DMS53 (cell line): ENCODE data around the gene NIM1K.
"Not testable (repeated sequence)": the region's sequence is repeated elsewhere in the genome, so short reads cannot be mapped to it uniquely, and the experiment has no call there.

Experiments
- DNase-seq: peaks from one replicate; lab custom pipeline; 2025; lab: John Stamatoyannopoulos, UW

Gene NIM1K

GRCh38 chr5:43190755-43191603 lies 1.0 kb upstream of the NIM1K start:
- peak; percentile 8 for DNase-seq

GRCh38 chr5:43192558-43193180 lies 644 bp downstream of the NIM1K start:
- peak; percentile 57 for DNase-seq

GRCh38 chr5:43193181-43193893 lies 1.3 kb downstream of the NIM1K start:
- DNase-seq = peak; percentile 91

GRCh38 chr5:43193894-43194265 lies 1.9 kb downstream of the NIM1K start:
- no peak for DNase-seq

- DNase-seq = no peak
These were observed 3.7 kb downstream of the NIM1K start for GRCh38 chr5:43195670-43196265.

- no peak for DNase-seq
These were observed 5.5 kb downstream of the NIM1K start for GRCh38 chr5:43197535-43197934.

GRCh38 chr5:43201442-43201841 lies 9.4 kb downstream of the NIM1K start:
- not testable (repeated sequence) for DNase-seq

GRCh38 chr5:43202380-43202779 lies 10.4 kb downstream of the NIM1K start:
- no peak for DNase-seq

- no peak for DNase-seq
These were observed 11.3 kb downstream of the NIM1K start for GRCh38 chr5:43203373-43203772.

GRCh38 chr5:43204958-43205357 lies 12.9 kb downstream of the NIM1K start:
- DNase-seq = no peak

- DNase-seq = no peak
These were observed 15.6 kb downstream of the NIM1K start for GRCh38 chr5:43207601-43208000.

GRCh38 chr5:43208658-43209057 lies 16.6 kb downstream of the NIM1K start:
- no peak for DNase-seq

GRCh38 chr5:43209060-43209459 lies 17.0 kb downstream of the NIM1K start:
- DNase-seq = no peak

GRCh38 chr5:43209833-43210232 lies 17.8 kb downstream of the NIM1K start:
- DNase-seq = no peak

GRCh38 chr5:43210570-43210969 lies 18.5 kb downstream of the NIM1K start:
- DNase-seq = no peak

GRCh38 chr5:43213951-43214350 lies 21.9 kb downstream of the NIM1K start:
- no peak for DNase-seq

GRCh38 chr5:43215073-43215631 lies 23.1 kb downstream of the NIM1K start:
- DNase-seq = no peak

GRCh38 chr5:43216941-43217340 lies 24.9 kb downstream of the NIM1K start:
- DNase-seq = no peak

- DNase-seq = no peak
These were observed 27.1 kb downstream of the NIM1K start for GRCh38 chr5:43219120-43219519.

- DNase-seq = no peak
These were observed 29.5 kb downstream of the NIM1K start for GRCh38 chr5:43221502-43221901.

GRCh38 chr5:43225649-43226245 lies 33.7 kb downstream of the NIM1K start:
- DNase-seq = no peak

GRCh38 chr5:43227655-43228054 lies 35.6 kb downstream of the NIM1K start:
- DNase-seq = peak; percentile 59
